ENCODE data around the gene CDC42BPB.

The CDC42BPB gene

DNA sequence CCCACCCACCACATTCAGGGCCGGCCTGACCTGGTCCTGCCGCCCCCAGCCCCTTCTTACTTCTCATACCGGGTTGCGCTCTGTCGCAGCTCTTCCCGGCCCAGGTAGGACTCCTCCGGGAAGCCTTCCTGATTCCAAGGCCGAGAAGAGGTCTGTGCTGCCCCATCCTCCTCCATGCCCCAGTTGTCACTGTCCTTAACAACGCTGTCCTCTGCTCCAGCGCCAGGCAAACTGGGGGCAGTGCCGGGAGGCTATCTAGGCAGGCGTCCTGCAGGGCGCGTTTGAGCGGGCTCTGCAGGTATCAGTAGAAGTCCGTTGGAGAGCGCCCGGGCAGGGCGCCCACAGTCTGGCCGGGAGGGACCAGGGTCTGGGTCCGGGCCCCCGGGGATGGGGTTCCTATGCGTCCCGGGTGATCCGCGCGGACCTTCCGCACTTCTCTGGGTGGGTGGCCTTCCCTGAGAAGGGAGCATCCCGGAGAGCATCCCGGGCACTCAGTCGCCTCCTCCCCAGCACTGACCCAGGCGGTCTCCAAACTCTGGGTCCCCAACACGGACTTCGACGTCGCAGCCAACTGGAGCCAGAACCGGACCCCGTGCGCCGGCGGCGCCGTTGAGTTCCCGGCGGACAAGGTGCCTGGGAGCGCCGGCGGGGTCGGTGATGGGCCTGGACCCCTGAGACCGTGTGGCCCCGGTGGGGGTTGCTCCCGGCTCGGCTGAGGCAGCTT lies 134.0 kb downstream of the CDC42BPB start:
- no peak for DNase-seq

DNA sequence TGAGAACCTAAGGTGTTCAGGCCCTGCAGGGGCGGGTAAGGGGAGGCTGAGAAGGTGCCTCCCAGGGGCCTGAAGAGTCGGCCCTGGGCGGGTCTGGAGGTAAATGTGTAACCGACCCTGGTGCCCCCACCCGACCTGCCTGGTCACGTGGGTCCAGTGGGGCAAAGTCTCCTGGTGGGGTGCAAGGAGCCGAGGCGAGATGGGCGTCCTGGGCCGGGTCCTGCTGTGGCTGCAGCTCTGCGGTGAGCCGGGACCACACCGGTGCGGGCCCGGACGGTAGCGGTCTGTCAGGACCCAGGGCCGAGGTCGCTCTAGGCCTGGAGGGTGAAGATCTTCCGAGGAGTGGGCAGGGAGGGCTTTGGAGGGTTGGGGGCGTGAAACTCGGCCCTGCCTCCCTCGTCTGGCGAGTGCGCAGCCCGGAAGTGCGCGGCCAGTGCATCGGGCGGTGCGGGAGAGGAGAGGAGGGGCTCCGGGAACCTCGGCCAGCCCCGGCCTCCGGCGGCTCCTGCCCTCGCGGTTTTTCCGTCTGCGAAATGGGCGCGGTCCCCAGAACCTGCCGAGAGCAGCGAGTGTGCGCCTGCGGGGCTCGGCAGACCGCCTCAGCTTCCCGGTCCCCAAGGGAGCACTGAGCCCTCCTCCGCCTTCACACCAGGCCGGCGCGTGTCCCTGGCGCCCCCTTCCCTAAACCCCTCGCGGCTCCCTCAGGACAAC lies 134.7 kb downstream of the CDC42BPB start, which contains the start of gene AMN:
TSS of gene AMN (plus strand) at position 174 of the 711 bp plus-strand sequence. CDS start at position 200, 26 bp downstream.
- DNase-seq = no peak

DNA sequence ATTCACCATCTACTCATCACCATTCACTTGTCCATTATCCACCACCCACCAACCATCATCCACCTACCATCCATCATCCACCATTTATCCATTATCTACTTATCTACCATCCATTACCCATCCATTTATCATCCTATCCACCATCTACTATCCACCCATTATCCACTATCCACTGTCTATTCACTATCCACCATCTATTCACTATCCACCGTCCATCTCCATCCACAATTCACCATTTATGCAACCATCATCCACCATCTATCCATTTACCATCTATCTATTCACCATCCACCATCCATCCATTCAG lies 136.4 kb downstream of the CDC42BPB start:
- DNase-seq = no peak

DNA sequence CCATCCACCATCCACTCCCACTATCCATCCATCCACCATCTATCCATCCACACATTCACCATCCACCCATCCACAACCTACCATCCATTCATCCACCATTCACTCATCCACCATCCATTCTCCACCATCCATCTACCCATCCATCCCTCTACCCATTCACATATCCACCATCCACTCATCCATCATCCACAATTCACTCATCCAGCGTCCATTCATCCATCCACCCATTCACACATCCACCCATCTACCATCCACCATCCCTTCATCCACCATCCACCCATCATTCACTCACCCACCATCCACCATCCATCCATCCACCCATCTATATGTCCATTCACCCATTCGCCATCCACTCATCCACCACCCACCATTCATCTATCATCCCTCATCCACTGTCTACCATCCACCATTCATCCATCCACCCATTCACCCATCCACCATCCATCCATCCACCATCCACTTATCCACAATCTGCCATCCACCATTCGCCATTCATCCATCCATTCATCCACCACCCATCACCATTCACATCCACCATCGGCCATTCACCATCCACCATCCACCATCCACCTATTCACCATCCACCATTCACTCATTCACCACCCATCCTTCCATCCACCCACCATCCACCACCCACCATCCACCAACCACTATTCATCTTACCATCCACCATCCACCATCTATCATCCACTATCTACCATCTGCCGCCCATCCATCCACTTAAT lies 136.9 kb downstream of the CDC42BPB start:
- no peak for DNase-seq

DNA sequence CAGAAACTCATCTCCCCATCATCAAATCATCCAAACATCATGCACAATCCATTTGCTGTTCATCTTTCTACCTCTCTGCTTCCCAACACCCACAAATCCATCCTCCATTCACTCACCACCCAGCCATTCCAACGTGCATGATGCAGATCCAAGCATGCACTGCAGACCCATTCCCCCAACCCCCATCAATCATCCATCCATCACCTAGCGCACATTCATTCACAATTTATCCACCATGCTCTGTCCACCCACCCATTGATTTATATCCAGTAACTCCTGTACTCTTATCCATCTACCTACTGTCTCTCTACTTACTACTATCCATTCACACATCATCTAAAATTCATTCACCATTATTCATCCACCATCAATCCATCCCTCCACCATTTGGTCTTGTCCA lies 138.9 kb downstream of the CDC42BPB start:
- DNase-seq = no peak

DNA sequence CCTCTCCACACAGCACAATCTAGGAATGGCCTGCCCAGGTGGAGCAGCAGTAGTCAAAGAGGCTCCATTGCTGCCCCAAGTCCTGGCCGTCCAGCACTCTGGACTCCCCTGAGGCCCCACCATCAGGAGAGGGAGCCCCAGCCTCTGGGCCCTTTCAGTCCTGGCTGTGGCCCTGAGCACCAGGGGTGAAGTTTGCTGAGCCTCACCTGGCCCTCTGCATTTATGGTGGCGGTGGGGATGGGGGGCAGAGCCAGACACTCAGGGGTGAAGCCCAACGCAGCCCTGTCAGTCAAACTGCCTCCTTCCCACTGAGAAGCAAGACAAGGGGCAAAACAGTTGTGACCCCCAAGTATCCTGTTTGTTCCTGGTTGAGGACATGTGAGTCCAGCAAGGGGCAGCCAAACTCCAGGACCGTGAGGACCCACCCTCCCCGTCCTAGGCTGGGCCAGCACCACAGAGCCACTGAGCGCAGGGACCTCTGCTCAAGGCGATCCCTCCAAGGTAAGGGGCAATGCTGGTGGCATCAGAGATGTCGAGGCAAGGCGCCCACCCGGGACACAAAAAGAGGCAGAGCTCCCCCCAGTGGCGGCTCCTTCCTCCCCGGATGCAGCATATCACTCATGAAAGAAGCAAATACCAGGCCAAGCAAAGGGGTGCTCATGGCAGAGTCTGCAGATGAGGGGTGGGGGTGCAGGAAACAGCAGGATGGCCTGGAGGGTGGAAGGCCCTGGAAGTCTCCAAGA lies 139.7 kb downstream of the CDC42BPB start:
- peak; percentile 54 for DNase-seq

DNA sequence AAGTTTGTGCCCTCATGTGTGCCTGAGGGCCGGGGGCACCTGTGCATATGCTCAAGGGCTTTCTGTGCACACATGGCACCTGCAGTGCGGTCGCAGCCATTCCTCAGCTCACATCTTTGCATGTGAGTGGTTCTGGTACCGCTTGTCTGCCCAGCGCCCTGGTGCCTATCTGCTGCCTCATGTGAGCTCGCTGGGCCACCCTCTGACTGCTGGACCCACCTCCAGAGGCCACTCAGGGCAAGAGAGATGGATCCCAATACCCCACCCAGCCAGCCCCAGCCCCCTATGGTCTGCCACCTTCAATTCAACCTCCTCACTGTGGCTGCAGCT lies 140.3 kb downstream of the CDC42BPB start:
- DNase-seq = no peak

DNA sequence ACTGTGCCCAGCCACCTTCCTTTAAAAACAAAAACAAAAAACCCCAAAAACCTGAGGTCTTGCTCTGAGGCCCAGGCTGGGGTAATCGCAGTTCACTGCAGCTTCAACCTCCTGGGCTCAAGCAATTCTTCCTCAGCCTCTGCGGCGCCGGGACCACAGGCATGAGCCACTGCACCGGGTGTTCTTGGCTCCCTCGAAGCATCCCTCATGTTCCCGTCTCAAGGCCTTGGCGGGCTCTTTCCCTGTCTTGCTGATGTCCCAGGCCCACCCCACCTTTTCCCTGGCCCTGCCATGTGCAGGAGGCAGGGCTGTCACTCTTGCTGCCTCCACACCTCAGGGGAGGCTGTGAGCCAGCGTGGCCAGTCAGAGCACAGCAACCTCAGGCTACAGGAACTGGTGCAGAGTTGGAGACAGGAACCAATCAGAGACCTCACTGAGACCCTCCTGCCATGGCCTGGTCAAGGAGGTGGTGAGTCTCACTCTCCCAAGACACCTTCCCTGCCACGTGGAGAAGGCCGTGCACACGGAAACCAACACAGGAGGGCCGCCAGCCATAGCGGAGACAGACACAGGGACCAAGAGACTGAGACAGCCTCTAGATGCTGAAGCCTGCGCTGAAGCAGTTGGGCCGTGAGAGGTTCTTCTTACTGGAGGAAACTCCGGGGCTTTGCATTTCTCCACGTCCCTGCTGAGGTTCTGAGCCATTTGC lies 140.8 kb downstream of the CDC42BPB start:
- DNase-seq = no peak

DNA sequence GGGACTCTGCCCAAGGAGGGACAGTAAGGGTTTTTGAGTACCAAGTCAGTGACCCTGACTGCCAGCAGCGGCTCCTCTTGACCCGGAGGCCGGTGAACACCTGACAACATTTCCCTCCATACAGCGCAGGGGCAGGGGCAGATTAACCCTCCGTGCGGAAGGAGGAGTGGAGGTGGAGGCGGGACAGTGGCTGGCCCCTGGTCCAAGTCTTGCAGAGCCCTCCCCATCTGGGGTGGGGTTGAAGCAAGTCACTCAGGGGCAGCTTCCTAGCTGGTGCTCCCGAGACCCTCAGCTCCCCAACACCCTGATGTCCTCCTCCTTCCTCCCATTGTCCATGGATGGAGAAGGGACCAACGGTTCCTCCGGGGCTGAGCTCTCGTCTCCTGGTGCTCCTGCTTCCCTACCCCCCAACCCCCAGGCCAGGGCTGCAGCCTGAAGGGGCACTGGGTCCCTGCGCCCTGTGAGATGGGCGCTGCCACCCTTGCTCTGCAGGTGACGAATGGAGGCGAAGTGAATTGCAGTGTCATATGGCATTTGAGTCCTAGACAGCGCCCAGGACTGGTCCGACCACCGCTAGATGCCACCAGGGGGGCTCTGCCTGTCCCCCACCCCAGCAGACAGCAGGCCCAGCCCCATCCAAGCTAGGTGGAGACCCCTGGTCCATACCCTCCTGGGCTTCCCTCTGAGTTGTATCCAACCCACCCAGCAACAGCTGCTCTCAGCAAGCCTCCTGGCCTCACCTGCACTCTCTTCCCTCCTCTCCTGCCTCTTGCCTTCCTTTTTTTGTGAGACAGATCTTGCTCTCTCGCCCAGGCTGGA lies 141.8 kb downstream of the CDC42BPB start:
- no peak for DNase-seq

DNA sequence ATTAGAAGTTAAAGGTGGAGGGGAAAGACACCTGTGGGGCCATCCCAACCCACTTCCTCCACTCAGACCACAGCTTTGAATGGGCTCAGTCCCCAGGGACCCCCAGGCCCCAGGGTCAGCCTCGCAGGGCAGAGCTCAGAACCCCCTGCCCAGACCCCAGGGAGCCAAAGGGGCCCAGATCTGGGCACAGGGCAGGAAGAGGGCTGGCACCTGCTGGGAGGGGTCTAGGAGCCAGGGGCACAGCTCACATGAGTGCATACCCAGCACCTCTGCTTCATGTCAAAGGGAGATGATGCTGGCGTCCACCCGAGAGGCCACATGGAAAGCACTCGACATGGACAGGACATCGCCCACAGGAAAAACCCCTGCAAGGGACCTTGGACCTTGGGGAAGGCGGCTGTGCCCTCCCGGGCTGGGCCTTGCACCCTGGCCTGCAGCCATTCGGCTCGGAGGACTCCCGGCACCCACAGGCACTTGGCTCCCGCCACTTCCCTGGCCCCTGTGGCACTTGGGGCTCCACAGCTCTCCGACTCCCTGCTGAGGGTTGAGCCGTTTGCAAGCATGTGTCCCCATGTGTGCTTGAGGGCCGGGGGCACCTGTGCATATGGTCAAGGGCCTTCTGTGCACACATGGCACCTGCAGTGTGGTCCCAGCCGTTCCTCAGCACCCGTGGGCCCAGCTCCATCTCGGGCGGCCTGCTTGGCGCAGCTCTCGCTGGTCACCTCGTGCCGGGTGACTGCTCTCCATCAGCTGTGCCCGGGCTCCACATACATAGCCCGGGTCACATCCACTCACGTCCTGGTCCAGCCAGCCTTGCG lies 142.7 kb downstream of the CDC42BPB start:
- DNase-seq = no peak

DNA sequence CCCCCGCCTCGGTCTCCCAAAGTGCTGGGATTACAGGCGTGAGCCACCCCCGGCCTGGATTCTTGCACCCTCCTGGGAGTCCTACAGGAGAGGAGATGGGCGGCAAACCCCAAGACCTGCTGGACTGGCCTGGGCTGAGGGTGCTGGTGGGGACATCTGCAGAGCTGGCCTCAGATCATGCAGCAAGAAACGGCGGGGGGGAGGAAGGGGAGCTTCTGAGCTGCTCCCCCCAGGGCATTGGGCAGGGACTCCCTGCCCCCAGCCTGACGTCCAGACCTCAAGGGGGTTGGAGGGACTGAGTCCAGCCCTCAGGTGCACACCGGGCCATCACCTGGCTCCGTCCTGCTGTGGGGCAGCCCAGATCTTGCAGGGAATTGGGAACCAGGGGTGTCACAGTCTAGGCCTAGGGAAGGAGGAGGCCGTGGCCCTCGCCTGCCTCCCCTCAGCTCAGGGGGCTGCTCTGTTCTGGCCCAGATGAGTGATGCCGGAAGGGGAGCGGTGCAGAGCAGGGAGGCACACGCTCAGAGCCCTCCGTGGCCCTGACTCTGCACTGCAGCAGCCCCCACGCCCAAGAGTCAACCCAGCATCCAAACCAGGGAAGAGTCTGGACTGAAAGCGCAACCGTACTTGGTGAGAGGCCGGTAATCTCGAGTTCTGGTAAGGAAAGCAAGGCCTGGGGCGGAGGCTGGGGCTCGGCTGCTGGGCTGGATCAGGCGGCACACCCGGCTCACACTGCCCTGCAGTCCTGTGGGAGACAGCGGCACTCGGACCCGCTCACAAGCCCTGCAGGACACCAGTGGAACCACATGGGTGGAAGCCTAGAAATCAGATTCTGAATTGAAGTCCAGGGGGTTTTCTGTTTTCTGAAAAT lies 143.8 kb downstream of the CDC42BPB start:
- DNase-seq = no peak

DNA sequence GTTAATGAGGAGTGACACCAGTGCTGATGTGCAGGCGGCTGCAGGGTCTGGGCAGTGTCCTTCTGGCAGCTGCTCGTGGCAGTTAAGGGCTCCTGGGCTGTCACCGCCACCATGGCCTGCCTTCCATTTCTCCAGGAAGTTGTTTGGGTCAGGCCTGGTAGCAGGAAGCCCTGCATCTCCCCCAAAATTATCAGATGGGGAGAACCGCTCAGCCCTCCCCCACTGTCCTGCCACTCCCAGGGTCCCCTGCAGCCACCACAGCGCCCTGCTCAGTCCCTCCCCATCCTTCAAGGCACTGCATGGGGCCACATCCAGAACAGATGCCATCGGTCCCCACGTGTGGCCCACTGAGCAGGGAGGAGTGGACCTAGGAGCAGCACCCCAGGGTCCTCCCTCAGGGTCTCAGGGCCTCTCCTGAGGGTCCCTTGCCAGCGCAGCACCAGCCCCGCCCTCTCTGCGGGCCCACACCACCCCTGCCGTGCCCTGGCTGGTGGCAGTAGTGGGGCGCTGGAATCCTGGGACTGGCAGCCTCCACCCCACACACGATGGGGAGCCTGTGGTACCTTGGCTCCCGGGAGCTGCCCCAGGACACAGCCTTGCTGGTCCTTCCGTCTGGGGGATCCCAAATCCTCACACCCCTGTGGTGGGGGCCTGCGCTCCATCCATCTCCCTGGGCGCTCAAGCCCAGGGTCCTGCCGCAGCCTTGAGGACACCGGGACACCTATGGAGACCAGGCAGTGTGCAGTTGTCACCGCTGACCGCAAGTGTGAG lies 145.2 kb downstream of the CDC42BPB start:
- no peak for DNase-seq

DNA sequence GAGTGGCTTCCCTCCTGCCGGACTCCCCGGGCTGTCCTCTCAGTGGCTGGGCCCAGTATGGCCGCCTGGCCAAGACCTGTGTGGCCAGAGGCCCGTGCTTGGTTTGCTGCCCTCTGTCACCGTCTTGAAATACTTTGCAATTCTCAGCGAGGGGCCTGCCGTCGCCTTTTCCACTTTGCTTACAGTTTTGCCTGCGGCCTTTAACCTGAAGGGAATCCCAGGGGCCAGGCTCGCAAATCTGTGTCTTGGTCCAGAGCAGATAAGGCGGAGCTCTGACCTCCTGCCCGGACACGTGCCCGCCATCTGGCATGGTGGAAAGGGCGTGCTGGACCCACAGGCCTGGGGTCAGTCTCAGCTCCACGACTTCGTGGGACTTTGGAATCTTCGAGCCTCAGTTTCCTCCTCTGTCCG lies 145.8 kb downstream of the CDC42BPB start:
- DNase-seq = no peak

DNA sequence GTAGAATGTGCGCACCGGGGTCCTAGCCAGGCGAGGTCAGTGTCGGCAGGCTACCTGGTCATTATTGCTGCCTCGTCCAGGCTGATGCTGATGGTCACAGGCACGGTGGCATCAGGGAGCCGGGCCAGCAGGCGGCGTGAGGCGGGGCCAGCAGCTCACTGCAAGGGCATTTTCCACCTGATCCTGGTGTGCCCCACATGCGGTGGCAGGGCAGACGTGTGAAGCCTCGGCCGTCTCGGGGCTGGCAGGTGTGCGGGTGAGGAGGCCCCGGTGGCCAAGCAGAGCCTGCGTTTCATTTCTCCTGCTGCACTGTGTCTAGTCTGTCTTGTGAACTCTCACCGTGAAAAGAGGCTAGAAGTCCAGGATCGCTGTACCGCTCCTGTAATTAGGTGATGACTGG lies 146.9 kb downstream of the CDC42BPB start:
- DNase-seq = no peak

DNA sequence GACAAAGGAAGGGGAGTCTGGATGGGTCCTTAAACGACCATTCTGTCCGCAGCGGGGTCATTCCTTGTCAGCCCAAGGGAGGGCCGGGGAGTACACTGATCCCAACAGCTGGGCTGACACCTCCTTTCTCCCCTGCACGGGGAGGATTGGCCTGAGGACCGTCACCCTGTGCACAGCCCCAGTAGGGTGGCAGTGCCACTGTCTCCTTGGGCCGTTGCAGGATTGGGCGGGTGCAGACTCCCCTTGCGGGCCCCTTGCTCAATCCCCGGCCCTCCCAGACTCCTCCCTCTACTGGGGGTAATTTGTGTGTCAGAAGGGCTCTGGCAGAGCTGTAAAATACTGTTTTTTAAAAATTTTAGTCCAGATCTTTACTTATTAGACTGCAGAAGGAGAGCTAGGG lies 147.4 kb downstream of the CDC42BPB start:
- DNase-seq = no peak

DNA sequence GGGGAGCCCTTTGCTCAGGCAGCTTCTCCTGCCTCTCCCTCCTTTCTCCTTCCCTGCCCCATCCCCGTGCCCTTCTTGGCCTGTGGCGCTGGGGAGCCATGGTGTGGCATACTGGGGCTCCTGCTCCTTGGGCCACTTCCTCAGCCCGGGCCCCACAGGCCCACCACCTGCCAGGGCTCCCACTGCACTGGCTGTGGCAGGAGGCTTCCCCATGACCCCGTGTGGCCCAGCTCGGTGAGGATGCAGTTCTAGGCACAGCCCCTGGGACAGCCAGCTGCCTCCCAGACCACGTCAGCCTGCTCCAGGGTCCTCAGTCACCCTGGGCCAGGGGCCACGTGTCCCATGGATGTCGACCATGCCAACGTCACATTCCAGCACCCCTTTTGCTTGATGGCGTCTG lies 147.9 kb downstream of the CDC42BPB start:
- no peak for DNase-seq

DNA sequence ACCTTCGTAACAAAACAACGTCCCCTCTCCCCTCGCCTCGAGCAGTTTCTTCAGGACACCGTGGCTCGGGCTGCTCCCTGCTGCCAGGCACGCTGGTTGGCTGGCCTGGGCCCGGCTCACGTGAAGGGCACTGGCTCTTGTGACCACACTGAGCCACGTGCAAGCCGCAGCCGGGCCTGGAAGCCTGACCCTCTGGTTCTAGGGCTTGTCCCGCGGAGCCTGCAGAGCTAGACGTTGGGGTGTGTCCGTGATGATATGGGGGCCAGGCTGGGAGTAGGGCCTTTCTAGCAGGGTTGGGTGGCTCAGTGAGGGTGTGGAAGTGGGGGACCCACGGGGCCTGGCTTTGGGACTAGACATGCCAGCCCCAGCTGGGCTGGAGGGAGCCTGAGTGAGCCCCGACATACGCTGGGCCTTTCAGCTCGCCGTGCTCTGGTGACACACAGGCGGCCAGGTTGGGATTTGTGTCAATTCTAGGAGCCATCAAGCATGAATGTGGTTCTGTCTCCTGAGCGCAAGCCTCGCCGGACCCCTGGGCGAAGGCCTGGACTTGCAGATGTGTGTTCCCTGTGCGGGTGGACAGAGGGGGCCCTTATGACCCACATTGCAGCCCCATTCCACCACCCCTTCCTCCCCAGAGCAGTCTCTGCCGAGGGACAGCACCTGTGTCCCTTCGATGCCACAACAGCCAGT lies 148.4 kb downstream of the CDC42BPB start:
- no peak for DNase-seq

DNA sequence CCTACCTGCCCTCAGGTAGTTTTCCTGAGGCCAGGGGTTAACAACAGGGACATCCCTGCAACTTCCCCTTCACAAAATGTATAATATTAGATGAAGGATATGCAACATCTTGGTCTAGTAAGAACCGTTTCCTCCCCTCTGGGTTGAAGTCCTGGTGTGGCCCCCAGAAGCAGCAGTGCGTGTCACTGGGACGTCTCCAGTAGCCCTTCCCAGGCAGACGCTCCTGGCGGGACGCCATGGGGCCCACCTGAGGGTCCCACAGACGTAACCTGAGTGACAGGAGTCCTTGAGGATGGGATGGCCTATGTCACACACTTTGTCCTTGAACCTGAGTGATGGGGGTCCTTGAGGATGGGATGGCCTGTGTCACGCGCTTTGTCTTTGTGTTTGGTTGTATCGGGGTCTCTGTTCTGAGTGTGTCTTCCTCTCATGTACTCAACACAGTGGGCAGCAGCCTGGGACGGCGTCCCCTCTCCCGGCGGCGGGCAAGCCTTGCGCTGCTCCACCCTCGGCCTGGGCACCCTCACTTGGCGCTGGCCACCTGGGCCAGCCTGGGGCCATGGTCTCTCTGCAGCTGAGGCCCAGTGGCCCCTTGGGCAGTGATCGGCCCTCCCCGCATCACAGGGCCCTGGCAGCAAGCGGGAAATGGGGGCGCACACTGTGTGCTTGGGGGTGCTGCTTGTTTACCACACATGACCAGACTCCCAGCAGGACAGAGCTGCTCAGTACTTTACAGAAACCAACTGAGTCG lies 149.2 kb downstream of the CDC42BPB start:
- DNase-seq = no peak

Data from stimulated activated CD4-positive, alpha-beta T cell treated with anti-CD3 and anti-CD28 coated beads, Interleukin-1b, Interleukin-23, amount 100 ng/mL, for 48 hours (primary cell).